HG02571 (cell line): ENCODE measurements around the gene AHR.
"Not testable (repeated sequence)": the region's sequence is repeated elsewhere in the genome, so short reads cannot be mapped to it uniquely, and the experiment has no call there.

Experiments used
- ATAC-seq: cut with Tn5 transposase; IDR thresholded peaks from one replicate; pipeline ENCODE4 v1.9.1; 2021; ENCODE audit warnings: mild to moderate bottlenecking, moderate library complexity; ENCODE audit not compliant: unreplicated experiment

The AHR gene

GRCh38 chr7:17336168-17336567 is 37.7 kb downstream of the AHR start:
- ATAC-seq, result no peak

DNA sequence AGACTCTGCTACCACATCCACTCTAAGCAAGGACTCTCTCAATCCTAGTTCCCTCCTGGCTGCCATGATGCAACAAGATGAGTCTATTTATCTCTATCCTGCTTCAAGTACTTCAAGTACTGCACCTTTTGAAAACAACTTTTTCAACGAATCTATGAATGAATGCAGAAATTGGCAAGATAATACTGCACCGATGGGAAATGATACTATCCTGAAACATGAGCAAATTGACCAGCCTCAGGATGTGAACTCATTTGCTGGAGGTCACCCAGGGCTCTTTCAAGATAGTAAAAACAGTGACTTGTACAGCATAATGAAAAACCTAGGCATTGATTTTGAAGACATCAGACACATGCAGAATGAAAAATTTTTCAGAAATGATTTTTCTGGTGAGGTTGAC is 40.7 kb downstream of the AHR start:
- ATAC-seq, result no peak

- ATAC-seq, result no peak
Observed at GRCh38 chr7:17339952-17340351, 41.5 kb downstream of the AHR start.

DNA sequence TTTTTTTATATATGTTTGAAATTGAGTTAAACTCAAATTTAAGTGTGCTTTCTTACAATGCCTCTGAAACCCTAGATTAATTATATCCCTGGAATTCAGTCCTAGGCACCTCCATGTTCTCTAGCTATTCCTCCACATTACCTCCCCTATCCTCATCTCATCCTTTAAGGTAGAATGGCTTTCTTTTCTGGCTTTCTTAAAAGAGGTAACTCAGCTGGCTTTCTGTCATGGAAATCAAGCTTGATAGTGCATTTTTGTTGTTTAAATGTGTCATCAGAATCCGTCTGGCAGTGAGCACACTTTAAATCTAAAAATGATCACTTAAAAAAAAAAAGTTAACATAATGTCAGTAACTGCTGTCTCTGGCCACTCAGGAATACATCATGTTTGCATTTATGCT is 42.2 kb downstream of the AHR start:
- no peak for ATAC-seq

- no peak for ATAC-seq
Observed at GRCh38 chr7:17342756-17343155, 44.3 kb downstream of the AHR start.

DNA sequence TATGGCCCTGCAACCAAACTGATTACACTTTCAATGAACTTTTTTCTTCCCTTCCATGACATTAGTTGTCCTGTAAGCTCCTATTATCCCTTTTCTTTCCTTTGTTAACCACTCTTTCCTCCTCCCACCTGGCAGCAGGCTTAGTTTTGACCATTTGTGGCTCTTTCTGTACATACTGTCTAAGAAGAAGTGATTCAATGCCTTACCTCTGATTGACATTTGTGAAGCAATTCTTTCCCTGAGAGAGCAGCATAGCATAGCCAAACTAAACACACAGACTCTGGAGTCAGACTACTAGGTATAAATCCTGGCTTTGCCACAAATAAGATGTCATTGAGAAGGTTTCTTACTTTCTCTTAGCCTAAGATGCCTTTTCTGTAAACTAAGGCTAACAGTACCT is 48.9 kb downstream of the AHR start:
- no peak for ATAC-seq

DNA sequence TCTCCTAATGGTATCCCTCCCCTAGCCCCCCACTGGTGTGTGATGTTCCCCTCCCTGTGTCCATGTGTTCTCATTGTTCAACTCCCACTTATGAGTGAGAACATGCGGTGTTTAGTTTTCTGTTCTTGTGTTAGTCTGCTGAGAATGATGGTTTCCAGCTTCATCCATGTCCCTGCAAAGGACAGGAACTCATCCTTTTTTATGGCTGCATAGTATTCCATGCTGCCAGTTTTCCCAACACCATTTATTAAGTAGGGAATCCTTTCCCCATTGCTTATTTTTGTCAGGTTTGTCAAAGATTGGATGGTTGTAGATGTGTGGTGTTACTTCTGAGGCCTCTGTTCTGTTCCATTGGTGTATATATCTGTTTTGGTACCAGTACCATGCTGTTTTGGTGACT is 50.5 kb downstream of the AHR start:
- not testable (repeated sequence) for ATAC-seq

DNA sequence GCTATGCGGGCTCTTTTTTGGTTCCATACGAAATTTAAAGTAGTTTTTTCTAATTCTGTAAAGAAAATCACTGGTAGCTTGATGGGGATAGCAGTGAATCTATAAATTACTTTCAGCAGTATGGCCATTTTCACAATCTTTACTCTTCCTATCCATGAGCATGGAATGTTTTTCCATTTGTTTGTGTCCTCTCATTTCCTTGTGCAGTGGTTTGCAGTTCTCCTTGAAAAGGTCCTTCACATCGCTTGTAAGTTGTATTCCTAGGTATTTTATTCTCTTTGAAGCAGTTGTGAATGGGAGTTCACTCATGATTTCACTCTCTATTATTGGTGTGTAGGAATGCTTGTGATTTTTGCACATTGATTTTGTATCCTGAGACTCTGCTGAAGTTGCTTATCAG is 51.9 kb downstream of the AHR start:
- ATAC-seq, result not testable (repeated sequence)

DNA sequence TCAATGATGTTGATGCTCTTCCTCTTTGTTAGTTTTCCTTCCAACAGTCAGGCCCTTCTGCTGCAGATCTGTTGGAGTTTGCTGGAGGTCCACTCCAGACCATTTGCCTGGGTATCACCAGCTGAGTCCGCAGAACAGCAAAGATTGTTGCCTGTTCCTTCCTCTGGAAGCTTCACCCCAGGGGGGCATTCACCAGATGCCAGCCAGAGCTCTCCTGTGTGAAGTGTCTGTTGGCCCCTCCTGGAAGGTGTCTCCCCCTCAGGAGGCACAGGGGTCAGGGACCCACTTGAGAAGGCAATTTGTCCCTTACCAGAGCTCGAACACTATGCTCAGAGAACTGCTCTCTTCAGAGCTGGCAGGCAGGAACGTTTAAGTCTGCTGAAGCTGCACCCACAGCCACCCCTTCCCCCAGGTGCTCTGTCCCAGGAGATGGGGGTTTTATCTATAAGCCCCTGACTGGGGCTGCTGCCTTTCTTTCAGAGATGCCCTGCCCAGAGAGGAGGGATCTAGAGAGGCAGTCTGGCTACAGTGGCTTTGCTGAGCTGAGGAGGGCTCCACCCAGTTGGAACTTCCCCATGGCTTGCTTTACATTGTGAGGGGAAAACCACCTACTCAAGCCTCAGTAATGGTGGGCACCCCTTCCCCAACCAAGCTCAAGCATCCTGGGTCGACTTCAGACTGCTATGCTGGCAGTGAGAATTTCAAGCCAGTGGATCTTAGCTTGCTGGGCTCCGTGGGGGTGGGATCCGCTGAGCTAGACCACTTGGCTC is 55.4 kb downstream of the AHR start:
- not testable (repeated sequence) for ATAC-seq

- ATAC-seq, result no peak
Observed at GRCh38 chr7:17354473-17354872, 56.0 kb downstream of the AHR start.

- ATAC-seq, result no peak
Observed at GRCh38 chr7:17355050-17355449, 56.6 kb downstream of the AHR start.

- ATAC-seq, result no peak
Observed at GRCh38 chr7:17357952-17358351, 59.5 kb downstream of the AHR start.

DNA sequence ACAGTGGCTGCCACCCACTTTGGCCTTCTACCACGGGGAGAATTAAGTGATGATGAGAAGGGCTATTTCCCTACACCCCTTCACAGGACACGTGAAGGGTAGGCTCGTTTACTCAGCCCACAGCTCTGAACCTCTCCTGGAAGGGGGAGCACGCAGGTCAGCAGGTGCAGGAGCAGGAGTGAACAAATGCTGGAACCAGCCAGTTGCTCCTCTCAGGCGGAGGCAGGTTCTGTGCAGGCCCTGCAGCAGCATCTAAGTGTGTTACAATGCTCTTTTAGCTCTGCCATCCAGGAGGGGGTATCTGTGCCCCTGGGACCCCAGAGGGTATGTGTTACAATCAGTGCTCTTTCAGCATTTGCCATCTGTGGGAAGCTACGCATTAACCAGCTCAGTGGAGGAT is 61.2 kb downstream of the AHR start:
- ATAC-seq, result no peak

GRCh38 chr7:17362439-17363105 is 64.1 kb downstream of the AHR start:
- ATAC-seq, result no peak

- ATAC-seq, result no peak
Observed at GRCh38 chr7:17364671-17365070, 66.2 kb downstream of the AHR start.

DNA sequence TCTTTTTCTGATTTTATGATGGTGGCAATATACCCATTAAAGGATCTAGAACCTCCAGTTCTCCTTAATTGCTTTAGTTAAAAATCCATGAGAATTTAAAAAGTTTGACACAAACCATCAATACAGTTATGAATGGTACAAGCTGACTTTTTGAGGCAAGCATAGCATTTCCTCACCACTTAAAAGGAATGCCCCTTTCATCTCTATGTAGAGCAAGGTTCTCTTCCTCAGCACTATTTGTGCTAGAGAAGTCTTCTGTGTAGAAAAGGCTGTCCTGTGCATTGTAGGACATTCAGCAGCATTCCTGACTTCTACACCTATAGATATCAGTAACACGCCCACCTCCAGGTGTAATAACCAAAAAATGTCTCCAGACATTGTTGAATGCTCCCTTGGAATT is 67.3 kb downstream of the AHR start:
- ATAC-seq, result no peak

GRCh38 chr7:17367502-17367901 is 69.0 kb downstream of the AHR start:
- no peak for ATAC-seq

DNA sequence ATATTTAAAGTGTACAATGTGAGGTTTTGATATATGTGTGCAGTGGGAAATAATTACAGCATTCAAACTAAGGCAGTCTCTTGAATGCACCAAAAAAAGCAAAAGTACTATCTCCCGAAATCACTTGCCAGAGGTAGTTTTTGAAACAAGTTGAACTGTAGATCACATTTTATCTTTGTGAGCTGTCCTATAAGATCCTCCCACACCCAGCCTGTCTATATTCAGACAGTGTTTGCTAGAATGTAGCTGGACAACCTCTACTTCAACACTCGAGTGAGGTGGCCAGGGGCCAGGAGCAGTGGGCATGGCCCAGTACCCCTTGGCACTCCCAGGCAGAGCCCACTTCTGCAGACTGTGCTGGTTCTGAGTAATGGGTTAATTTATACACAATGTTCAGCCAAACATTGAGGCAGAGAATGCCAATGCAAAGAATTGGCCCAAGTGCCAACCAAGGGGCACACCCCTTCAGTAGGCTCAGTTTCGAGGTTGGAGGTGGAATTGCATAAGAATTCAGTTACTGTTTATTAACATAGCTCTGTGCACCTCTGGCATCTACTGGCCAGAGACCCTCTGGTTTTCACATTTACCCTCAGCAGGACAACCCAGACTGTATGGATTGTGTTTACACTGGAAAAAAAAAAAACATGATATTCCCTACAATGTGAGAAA is 70.5 kb downstream of the AHR start:
- no peak for ATAC-seq

DNA sequence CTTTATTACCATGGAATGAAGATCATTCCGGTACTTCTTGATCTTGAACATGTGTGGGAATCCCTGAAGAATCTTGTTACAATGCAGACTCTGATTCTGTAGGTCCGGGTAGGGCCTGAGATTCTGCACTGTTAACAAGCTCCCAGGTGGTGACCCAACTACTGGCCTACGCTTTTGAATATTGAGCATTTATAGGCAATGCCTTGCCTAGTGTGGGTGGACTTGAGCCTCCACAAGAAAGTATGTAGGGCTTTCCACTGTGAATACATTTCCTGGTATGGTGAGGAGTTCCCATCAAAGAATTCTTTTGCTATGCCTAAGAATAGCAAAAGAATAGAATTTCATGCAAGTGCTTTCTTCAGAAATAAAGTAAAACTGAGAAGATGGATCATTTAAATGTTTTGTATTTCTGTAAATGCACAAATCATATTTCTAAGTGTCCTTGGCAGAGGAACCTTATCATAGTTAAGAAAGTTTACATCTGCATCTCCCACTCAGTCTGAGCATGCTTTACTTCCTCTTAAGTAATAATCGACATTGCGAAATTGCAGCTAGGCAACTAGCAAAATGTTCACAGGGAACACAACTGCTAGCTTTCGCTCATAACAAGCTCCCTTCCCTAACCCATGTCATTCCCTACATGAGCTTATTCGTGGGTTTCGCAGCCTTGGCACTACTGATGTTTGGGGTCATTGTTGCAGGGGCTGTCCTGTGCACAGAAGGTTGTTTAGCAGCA is 71.4 kb downstream of the AHR start:
- no peak for ATAC-seq

DNA sequence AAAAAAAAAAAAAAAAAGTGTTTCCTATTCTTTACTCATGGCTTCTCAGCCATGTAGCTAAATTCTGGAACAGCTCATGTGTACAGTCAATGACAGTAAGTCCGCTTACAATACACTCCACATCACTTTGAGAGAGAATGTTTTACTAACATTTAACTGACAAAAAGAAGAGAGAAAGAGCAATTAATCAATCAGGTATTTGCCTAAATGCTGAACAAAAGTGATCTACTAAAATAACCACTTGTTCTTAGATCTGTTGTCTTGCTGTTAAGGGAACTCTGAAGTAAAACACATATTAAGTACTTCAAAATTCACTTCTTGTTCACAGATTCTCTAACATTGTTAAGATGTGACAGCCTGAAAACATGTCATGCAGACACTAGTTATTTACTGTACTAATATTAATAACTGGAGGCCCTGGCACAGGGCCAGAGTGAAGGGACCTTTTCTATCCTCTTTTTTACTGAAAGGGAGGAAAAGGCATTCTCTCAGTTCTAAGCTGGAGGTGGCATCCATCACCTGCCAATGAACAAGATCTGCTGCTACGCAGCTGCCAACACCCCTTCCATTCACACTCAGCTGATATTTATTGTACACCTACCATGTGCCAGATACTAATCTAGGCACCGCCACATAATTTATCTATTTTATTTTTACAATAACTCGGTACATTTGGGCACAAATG is 72.6 kb downstream of the AHR start:
- ATAC-seq, result no peak
